ENCODE data around the gene FMNL2.

The FMNL2 gene

GRCh38 chr2:152493945-152494528, 159.1 kb downstream of the FMNL2 start:
- DNase-seq (ENCODE audit: low read depth), result no peak

GRCh38 chr2:152496371-152496770, 161.4 kb downstream of the FMNL2 start:
- DNase-seq (ENCODE audit: low read depth), result no peak

DNA sequence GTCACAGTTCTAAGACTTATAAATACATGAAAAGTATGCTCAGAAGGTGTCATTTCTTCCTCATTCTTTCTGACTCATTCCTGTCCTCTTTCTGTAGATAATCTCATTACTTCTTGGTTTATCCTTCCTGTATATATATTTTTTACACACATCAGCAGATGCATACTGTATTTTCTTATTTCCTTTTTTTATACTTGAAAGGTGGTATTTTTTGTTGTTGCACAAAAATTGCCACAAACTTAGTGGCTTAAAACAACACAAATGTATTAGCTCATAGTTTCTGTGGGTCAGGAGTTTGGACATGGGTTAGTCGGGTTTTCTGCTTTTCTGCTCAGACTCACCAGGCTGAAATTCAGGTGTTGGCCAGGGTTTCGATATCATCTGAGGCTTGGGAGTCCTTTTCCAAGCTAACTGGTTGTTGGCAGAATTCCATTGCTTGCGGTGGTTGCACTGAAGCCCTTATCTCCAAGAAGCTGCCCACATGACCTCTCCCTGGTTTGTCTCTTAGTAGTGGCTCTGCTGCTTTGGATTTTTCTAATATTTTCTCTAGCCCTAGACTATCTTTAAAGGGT, 162.6 kb downstream of the FMNL2 start:
- DNase-seq (ENCODE audit: low read depth), result peak; percentile 98

- no peak for DNase-seq (ENCODE audit: low read depth)
These were observed 164.4 kb downstream of the FMNL2 start for GRCh38 chr2:152499331-152499816.

GRCh38 chr2:152499896-152500735, 165.1 kb downstream of the FMNL2 start:
- DNase-seq (ENCODE audit: low read depth), result peak; percentile 79

DNA sequence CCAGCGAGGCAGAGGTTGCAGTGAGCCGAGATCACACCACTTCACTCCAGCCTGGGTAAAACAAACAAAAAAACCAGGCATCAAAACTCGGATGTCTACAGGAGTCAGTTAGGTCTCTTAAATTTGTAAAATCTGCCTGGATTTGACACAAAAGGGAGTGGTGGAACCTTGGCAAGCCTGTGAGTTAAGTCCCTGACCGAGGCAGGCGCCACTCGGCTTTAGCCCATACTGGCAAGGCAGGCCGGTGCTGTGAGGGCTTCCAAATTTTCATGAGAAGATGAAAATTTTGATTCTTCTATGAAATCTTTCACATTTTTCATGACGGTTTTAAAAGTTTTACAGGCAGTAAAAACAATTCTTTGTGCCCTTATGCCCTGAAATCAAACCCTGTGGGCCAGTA, 165.8 kb downstream of the FMNL2 start:
- DNase-seq (ENCODE audit: low read depth), result no peak

DNA sequence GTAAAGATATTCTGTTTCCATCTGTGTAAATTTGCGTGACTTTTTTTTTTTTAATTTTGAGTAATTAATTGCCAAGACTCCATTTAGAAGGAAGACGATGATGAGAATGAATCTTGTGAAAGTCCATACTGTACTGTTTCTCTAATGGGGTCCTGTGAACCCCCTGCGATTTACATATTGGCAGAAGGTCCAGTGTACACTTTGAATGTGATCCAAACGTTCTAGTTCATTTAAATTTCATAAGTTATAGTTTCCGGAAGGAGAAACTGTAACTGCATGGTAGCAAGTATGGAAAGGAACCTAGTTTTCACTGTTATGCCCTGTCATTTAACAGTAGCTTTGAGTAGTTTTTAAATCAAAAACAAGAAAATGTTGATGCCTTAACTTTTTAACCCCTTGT, 166.7 kb downstream of the FMNL2 start:
- no peak for DNase-seq (ENCODE audit: low read depth)

- DNase-seq (ENCODE audit: low read depth), result peak; percentile 78
These were observed 169.6 kb downstream of the FMNL2 start for GRCh38 chr2:152504618-152505017.

DNA sequence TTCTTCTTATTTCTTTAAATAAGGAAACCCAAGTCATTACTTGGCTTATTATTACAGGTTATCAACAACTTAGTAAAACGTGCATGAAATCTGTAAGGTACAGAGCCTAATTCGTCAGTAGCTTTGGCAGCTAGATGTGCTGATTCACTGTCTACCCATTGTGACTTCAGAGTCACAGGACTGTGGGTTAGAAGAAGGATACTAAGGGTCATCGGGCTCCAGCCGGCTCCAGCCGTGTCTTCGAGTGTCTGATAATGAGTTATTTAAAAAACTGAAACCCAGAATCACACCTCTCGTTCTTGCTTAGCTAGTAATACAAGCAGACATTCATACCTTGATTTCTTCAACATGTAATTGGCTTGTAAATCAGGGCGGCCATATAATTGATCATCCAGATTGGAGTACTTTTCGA, 170.5 kb downstream of the FMNL2 start:
- peak; percentile 47 for DNase-seq (ENCODE audit: low read depth)

GRCh38 chr2:152506843-152507242, 171.9 kb downstream of the FMNL2 start:
- DNase-seq (ENCODE audit: low read depth), result peak; percentile 66

DNA sequence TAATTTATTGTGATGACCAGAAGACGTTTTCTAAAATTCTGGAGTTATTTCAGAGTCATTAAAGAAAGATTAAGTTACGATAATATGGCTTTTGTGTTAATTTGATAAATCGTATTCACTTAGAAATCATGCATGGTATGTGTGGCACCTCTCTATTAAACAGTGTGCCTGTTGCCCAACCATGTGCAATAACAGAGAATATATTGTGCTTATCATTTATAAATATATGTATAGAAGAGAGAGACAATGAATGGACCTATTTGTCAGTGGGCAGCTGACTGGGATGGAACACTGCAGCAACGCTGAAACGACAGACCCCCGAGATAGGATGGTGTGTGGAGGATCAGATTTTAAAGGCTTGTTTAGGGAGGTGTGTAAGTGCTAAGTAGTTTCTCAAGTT, 172.9 kb downstream of the FMNL2 start:
- DNase-seq (ENCODE audit: low read depth), result no peak

GRCh38 chr2:152508446-152508845, 173.5 kb downstream of the FMNL2 start:
- DNase-seq (ENCODE audit: low read depth), result peak; percentile 53

GRCh38 chr2:152509772-152510491, 175.0 kb downstream of the FMNL2 start:
- no peak for DNase-seq (ENCODE audit: low read depth)

DNA sequence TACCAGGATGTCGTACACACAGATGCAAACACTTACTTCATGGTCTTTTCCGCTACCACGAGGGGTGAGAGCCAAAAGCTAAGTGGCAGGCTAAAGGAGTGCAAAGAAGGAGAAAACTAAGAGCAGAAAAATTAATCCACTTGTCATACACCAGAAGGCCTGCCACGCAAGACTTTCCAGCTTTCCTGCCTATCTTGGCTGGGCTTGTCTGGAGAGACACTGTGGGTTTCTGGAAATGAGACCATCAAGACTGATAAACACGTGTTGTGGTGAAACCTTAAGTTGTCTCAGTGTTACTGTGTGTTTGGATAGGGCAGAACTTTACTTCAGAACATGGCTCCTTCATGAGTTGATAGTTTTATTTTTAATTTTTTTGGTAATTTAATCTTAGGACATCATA, 175.6 kb downstream of the FMNL2 start:
- peak; percentile 51 for DNase-seq (ENCODE audit: low read depth)

DNA sequence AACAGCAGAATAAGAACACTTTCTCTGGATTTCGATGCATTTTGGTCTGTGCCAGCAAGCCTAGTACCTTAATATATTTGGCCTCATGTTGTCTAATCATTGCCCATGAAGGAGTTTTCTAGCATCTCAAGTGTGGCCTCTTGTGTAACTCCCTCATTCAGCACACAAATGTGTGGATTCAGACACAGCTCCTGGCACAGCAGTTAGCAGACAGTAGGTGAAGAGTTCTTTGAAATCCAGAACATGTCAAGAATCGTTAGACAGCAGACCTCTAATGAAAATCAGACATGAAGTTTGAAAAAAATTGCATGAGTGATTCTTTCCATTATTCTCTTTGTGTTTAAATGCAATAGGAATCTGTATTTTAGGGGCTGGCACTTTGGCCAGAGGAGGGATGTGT, 177.0 kb downstream of the FMNL2 start:
- DNase-seq (ENCODE audit: low read depth), result no peak

GRCh38 chr2:152513029-152513428, 178.1 kb downstream of the FMNL2 start:
- no peak for DNase-seq (ENCODE audit: low read depth)

- peak; percentile 39 for DNase-seq (ENCODE audit: low read depth)
These were observed 178.7 kb downstream of the FMNL2 start for GRCh38 chr2:152513681-152514080.

DNA sequence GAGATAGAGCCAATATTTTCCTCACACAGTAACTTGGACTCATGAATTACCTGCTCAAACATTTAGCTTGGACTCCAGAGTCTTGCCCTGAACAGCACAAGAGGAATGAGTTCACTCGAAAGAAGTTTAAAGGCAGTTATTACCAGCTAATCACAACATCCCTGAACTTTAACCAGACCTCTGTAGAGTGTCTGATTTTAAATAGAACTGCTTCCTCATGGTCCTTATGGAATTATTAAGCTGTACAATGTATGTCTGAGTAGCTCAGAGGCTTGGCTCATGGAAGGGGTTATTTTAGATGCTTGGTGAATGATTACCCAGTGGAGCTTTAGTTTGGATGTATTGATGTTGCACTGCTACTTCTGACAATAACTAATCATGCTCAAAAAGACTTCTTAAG, 183.1 kb downstream of the FMNL2 start:
- DNase-seq (ENCODE audit: low read depth), result no peak

DNA sequence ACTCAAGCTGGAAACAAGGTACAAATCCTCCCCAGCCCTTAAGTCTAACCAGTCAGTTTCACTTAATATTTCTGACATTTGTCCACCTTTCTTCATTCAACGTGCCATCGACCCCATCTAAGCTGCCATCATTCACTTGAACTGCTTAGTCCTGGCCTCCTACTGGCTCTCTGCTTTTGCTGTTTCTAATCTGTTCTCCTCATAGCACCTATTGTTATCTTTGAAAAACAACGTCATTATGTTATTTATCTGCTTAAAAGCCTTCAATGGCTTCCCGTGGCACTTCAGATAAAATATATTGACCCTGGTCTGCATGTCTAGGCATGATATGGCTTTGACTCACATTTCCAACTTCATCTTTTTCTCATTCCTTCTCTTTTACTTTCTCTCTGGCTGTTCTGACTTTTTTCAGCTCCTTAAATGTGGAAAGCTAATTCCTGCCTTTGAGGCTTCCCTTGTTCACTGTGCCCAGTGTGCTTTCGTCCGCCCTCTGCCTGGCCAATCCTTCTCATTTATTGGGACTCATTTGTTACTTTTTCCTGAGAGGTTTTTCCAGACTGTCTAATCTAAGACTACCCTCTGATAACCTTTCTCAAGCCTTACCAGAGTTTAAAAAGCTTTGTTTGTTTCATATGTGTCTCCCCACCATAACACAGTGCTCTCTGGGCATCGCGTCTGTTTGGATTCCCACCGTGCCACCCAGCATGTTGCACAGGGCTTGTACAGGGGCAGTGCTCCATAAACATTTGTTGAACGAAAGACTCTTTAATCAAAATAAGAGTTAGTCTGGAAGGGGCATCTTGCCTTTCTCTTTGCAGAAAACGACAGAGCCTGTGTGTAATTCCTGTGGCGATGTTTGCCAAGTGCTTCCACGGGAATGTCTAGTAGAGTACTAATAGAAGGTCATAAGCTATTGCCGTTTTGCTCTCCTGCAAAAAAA, 183.9 kb downstream of the FMNL2 start:
- DNase-seq (ENCODE audit: low read depth), result no peak

GRCh38 chr2:152519581-152519952, 184.6 kb downstream of the FMNL2 start:
- no peak for DNase-seq (ENCODE audit: low read depth)

DNA sequence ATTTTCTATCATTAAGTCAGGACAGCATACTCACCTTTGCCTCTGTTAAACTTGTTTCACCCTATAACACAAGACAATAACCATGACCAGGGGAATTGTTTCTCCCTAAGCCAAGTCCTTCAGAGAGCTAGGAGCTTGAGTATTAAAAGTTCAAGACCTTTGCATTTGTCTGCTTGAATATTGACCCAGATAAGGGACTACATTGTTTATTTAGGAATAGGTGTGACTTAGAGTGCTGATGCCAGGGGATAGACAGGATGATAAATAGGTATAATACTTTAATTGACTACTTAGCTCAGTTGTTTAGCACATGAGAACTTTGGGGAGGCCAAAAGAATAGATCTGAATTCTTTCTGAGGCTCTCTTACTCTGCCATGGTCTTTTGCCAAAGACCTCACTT, 185.8 kb downstream of the FMNL2 start:
- DNase-seq (ENCODE audit: low read depth), result no peak

Data from amniotic epithelial cell (primary cell).